Measurements from ENCODE around the gene PTPRT.

The PTPRT gene

DNA sequence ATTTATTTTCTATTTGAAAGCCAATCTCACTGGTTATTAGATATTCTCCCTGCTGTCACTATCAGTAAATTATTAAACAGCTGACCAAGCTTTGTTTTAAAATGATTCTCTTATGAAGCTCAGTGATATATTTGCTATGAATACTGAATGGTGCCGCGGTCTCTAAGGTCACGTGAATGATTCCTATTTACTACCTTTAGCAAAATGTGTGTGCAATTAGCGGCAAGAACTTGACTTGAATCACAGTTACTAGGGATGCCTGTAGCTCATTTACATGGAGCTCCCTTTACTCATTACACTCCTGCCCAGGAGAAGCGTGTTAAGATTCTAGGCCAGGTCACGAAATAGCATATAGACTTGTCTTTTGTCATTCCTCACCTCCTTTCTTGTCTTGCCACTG lies 12.4 kb upstream of the PTPRT start (continued):
- TF ChIP-seq, protein P1, sequence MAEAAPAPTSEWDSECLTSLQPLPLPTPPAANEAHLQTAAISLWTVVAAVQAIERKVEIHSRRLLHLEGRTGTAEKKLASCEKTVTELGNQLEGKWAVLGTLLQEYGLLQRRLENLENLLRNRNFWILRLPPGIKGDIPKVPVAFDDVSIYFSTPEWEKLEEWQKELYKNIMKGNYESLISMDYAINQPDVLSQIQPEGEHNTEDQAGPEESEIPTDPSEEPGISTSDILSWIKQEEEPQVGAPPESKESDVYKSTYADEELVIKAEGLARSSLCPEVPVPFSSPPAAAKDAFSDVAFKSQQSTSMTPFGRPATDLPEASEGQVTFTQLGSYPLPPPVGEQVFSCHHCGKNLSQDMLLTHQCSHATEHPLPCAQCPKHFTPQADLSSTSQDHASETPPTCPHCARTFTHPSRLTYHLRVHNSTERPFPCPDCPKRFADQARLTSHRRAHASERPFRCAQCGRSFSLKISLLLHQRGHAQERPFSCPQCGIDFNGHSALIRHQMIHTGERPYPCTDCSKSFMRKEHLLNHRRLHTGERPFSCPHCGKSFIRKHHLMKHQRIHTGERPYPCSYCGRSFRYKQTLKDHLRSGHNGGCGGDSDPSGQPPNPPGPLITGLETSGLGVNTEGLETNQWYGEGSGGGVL (tag by site-specific recombination; IDR thresholded peaks at IDR 0.05): no peak
- TF ChIP-seq ZNF596 (tag by site-specific recombination; IDR thresholded peaks at IDR 0.05): no peak

DNA sequence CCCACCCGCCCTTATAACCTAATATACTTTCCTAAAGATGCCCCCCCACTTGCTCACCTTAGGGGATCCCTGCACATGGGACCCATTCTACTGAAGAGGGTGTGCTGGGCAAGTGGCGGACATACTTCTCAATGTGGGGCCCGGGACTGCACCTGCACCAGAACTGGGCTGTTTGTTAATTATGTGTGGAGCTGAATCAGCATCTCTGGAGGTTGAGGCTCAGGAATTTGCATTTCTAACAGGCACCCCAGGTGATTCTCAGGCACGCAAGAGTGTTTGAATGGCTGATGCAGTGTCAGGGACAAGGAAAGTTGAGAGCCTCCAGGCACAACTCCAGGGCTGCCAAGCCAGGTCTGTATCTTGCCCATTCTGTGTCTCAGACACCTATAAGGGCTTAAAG lies 8.9 kb upstream of the PTPRT start:
- TF ChIP-seq ZNF423 (tag by site-specific recombination; IDR thresholded peaks at IDR 0.05) (no peak), ZNF837 (tag by site-specific recombination; IDR thresholded peaks at IDR 0.05) (no peak), ZNF626 (tag by site-specific recombination; IDR thresholded peaks at IDR 0.05) (no peak)
- TF ChIP-seq, protein P2, sequence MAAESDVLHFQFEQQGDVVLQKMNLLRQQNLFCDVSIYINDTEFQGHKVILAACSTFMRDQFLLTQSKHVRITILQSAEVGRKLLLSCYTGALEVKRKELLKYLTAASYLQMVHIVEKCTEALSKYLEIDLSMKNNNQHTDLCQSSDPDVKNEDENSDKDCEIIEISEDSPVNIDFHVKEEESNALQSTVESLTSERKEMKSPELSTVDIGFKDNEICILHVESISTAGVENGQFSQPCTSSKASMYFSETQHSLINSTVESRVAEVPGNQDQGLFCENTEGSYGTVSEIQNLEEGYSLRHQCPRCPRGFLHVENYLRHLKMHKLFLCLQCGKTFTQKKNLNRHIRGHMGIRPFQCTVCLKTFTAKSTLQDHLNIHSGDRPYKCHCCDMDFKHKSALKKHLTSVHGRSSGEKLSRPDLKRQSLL (tag by site-specific recombination; IDR thresholded peaks at IDR 0.05): no peak
- ChIA-PET POLR2A (no interaction called here), CTCF (no interaction called here)

DNA sequence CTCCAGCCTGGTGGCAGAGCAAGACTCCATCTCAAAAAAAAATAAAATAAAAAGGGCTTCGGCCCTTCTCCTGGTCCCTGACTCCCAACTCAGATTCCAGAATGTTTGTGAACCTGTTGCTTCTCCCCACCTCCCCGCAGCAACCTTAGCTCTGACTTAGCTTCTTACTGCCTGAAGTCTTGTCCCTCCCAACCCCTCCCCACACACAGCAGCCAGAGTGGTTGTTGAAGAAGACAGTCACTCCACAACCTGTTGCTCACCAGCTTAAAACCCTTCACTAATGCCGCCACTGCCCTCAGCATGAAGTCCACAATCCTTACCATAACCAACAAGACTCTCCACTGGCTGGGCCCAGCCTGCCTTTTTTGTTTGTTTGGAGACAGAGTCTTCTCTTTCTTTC lies 6.5 kb upstream of the PTPRT start:
- CTCF ChIA-PET: interaction anchor here (0.6 kb wide), 1 partner anchor 94 kb away, joined by 3 read pairs; no protein-coding TSS in a partner anchor
- H3K9me3 ChIP-seq (ENCODE audit: control insufficient read depth, insufficient read depth, low read depth, low read length): no peaks in the 10 kb centered on the region
- no peaks in the 10 kb centered on the region for H3K36me3 ChIP-seq (ENCODE audit: control insufficient read depth in 2 of 2, insufficient read depth in 1 of 2, low read length in 2 of 2)
- TF ChIP-seq ZNF416 (tag by site-specific recombination; IDR thresholded peaks at IDR 0.05) (no peak), SCRT1 (tag by site-specific recombination; IDR thresholded peaks at IDR 0.05; ENCODE audit: borderline replicate concordance) (peak; percentile 44; the same call in 1 of the 2 replicates), SCRT2 (tag by site-specific recombination; IDR thresholded peaks at IDR 0.05) (peak; percentile 92)
- POLR2A ChIA-PET: no interaction called here
- no peak overlapping the region for H3K27ac ChIP-seq (ENCODE audit: extremely low read depth, low read depth, low read length)
- no peaks in the 10 kb centered on the region for H3K4me1 ChIP-seq (ENCODE audit: control insufficient read depth, insufficient read depth, low read length)
- H3K4me3 ChIP-seq (ENCODE audit: low read depth, low read length): no peak overlapping the region

More for the DNA sequence above, 8.9 kb upstream of the PTPRT start:
- H3K4me3 ChIP-seq (ENCODE audit: low read depth, low read length): no peak overlapping the region
- H3K27ac ChIP-seq (ENCODE audit: extremely low read depth, low read depth, low read length): no peak overlapping the region
- H3K4me1 ChIP-seq (ENCODE audit: control insufficient read depth, insufficient read depth, low read length): no peaks in the 10 kb centered on the region
- no peaks in the 10 kb centered on the region for H3K36me3 ChIP-seq (ENCODE audit: control insufficient read depth in 2 of 2, insufficient read depth in 1 of 2, low read length in 2 of 2)
- no peaks in the 10 kb centered on the region for H3K9me3 ChIP-seq (ENCODE audit: control insufficient read depth, insufficient read depth, low read depth, low read length)

DNA sequence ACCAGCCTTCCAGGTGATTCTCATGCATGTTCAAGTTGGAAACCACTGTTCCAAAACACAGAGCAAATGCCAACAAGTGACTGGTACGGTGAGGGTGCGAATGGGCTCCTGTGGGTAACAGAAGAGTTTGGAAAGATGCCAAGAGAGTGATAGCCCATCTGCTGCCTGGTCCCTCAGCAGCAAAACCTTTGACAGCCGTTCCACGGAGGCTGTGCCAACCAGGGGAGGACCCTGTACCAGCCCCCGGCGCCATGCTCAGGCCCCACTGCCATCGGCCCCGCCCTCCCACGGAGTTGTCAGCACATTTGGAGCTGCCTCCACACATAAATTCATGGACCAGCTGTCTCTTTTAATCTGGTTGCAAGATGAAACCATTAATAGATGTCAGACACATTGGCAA lies 4.4 kb upstream of the PTPRT start:
- TF ChIP-seq HOXD13 (CRISPR knock-in tag; IDR thresholded peaks at IDR 0.05; ENCODE audit: borderline replicate concordance): no peak
- TF ChIP-seq, protein P3, sequence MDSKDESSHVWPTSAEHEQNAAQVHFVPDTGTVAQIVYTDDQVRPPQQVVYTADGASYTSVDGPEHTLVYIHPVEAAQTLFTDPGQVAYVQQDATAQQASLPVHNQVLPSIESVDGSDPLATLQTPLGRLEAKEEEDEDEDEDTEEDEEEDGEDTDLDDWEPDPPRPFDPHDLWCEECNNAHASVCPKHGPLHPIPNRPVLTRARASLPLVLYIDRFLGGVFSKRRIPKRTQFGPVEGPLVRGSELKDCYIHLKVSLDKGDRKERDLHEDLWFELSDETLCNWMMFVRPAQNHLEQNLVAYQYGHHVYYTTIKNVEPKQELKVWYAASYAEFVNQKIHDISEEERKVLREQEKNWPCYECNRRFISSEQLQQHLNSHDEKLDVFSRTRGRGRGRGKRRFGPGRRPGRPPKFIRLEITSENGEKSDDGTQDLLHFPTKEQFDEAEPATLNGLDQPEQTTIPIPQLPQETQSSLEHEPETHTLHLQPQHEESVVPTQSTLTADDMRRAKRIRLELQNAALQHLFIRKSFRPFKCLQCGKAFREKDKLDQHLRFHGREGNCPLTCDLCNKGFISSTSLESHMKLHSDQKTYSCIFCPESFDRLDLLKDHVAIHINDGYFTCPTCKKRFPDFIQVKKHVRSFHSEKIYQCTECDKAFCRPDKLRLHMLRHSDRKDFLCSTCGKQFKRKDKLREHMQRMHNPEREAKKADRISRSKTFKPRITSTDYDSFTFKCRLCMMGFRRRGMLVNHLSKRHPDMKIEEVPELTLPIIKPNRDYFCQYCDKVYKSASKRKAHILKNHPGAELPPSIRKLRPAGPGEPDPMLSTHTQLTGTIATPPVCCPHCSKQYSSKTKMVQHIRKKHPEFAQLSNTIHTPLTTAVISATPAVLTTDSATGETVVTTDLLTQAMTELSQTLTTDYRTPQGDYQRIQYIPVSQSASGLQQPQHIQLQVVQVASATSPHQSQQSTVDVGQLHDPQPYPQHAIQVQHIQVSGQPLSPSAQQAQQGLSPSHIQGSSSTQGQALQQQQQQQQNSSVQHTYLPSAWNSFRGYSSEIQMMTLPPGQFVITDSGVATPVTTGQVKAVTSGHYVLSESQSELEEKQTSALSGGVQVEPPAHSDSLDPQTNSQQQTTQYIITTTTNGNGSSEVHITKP (tag by site-specific recombination; IDR thresholded peaks at IDR 0.05): no peak
- no peak for TF ChIP-seq SCRT2 (tag by site-specific recombination; IDR thresholded peaks at IDR 0.05)
- TF ChIP-seq, protein P4, sequence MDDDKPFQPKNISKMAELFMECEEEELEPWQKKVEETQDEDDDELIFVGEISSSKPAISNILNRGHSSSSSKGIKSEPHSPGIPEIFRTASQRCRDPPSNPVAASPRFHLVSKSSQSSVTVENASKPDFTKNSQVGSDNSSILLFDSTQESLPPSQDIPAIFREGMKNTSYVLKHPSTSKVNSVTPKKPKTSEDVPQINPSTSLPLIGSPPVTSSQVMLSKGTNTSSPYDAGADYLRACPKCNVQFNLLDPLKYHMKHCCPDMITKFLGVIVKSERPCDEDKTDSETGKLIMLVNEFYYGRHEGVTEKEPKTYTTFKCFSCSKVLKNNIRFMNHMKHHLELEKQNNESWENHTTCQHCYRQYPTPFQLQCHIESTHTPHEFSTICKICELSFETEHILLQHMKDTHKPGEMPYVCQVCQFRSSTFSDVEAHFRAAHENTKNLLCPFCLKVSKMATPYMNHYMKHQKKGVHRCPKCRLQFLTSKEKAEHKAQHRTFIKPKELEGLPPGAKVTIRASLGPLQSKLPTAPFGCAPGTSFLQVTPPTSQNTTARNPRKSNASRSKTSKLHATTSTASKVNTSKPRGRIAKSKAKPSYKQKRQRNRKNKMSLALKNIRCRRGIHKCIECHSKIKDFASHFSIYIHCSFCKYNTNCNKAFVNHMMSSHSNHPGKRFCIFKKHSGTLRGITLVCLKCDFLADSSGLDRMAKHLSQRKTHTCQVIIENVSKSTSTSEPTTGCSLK (tag by site-specific recombination; IDR thresholded peaks at IDR 0.05): no peak
- TF ChIP-seq, protein P5, sequence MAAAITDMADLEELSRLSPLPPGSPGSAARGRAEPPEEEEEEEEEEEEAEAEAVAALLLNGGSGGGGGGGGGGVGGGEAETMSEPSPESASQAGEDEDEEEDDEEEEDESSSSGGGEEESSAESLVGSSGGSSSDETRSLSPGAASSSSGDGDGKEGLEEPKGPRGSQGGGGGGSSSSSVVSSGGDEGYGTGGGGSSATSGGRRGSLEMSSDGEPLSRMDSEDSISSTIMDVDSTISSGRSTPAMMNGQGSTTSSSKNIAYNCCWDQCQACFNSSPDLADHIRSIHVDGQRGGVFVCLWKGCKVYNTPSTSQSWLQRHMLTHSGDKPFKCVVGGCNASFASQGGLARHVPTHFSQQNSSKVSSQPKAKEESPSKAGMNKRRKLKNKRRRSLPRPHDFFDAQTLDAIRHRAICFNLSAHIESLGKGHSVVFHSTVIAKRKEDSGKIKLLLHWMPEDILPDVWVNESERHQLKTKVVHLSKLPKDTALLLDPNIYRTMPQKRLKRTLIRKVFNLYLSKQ (tag by site-specific recombination; IDR thresholded peaks at IDR 0.05; ENCODE audit: borderline replicate concordance): no peak
- Histone ChIP-seq H3K4me1 (ENCODE audit: control insufficient read depth, insufficient read depth, low read length) (no peaks in the 10 kb centered on the region), H3K36me3 (ENCODE audit: control insufficient read depth in 2 of 2, insufficient read depth in 1 of 2, low read length in 2 of 2) (no peaks in the 10 kb centered on the region), H3K9me3 (ENCODE audit: control insufficient read depth, insufficient read depth, low read depth, low read length) (no peaks in the 10 kb centered on the region), H3K27ac (ENCODE audit: extremely low read depth, low read depth, low read length) (no peak overlapping the region), H3K4me3 (ENCODE audit: low read depth, low read length) (no peak overlapping the region)
- ChIA-PET POLR2A (no interaction called here), CTCF (interaction anchor here (0.7 kb wide), 1 partner anchor 1237 kb away, joined by 3 read pairs; no protein-coding TSS in a partner anchor)
